HG02623 (cell line): Measurements from ENCODE around the gene NDUFV1.
"Not testable (repeated sequence)": the region's sequence is repeated elsewhere in the genome, so short reads cannot be mapped to it uniquely, and the experiment has no call there.

Experiments used
- ATAC-seq: cut with Tn5 transposase; IDR thresholded peaks from one replicate; pipeline ENCODE4 v1.9.1; 2021; ENCODE audit warnings: moderate library complexity; ENCODE audit not compliant: unreplicated experiment

NDUFV1 gene

DNA sequence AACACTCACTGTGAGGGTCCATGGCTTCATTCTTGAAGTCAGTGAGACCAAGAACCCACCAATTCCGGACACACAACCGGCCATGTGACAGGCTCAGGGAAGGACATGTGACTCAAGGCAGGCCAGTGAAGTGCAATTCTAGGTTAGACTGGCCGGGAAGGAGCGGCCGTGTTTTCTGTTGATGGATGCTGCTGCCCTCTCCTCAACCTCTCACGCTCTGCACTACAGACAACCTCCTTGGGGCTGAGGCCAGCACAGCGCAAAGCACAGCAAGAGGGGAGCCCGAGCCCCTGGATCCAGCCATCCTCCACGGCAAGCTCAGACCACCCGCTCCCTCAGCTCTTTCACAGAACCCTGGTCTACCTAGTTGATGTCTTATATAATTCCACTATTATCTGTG lies 20.2 kb downstream of the NDUFV1 start:
- no peak for ATAC-seq

DNA sequence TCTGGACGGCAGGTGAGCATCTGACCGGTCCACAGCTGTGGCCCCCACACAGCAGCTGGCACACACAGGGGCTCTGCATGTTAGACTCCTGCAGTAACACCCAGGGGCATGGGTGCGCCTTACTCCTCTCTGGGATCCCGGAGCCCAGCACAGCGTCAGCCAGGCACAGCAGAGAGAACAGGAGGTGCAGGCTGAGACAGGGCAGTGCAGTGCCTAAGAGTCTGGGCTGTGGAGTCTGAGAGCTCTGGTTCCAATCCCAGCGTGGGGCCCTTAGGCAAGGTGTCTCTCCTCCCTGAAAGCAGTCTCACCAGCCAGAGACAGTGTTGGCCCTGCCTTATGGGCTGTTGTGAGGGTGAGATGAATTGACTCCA lies 20.7 kb downstream of the NDUFV1 start:
- ATAC-seq = no peak

DNA sequence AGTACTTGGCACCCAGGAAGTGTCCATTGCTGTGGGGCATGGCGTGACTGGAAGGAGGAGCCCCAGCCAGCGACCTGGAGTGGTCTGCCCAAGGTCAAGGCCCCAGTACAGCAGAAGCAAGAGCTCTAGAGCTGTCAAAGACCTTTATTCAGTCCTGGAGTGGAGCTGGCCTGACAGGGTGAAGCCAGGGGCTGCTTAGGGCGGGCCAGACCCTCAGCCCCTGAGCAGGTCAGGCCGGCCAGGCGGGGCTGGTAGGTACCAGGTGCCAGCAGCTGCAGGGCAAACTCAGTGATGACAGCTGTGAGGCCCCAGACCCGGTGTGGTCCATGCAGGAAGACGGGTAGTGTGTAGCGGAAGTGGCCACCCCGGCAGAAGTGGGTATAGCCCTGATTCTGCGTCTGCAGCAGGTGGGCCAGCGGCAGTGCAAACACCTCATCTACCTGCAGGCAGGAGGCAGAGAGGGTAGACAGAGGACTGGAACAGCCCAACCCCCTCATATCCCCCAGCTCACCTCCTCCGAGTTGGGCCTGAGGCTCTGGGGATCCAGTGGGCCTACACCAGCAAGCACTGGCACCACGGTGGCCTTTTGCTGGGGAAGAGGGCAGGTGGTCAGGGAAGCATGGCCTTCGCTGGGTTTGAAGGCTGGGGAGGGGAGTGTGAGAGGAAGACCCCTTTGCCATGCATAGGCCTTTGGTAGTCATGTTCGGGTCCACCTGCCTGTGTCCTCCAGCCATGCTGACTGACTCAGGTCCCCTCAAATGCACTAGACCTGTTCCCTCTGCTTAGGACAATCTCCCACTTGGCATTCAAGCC lies 21.3 kb downstream of the NDUFV1 start:
- ATAC-seq = no peak

DNA sequence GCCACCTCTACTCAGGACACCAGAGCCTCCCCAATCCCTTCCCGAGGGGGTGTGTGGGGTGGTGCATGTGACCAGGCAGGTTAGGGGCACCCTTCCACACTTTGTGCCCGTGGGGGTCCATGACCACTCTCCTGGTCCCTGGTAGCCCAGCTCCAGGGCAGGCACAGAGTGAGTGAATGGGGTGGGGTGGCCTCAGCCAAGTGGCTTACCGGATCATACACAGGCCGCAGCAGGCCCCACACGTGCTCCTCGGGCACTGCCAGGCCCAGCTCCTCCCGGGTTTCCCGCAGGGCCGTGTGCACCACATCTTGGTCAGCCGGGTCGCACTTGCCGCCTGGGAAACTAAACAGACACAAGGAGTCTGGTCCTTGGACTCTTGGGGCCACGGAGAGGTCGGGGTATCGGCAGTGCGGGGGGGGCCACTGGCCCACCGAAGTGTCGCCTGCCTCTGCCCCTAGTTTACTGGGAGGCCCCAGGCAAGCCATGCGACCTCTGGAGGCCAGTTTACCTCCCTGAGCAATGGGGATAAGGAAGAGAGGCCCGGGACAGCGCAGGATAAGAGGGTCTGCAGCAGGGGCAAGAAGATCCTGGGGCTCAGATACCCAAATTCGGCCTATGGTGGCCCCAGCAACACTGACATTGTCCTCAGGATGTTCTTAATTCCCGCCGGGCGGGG lies 22.1 kb downstream of the NDUFV1 start:
- no peak for ATAC-seq

DNA sequence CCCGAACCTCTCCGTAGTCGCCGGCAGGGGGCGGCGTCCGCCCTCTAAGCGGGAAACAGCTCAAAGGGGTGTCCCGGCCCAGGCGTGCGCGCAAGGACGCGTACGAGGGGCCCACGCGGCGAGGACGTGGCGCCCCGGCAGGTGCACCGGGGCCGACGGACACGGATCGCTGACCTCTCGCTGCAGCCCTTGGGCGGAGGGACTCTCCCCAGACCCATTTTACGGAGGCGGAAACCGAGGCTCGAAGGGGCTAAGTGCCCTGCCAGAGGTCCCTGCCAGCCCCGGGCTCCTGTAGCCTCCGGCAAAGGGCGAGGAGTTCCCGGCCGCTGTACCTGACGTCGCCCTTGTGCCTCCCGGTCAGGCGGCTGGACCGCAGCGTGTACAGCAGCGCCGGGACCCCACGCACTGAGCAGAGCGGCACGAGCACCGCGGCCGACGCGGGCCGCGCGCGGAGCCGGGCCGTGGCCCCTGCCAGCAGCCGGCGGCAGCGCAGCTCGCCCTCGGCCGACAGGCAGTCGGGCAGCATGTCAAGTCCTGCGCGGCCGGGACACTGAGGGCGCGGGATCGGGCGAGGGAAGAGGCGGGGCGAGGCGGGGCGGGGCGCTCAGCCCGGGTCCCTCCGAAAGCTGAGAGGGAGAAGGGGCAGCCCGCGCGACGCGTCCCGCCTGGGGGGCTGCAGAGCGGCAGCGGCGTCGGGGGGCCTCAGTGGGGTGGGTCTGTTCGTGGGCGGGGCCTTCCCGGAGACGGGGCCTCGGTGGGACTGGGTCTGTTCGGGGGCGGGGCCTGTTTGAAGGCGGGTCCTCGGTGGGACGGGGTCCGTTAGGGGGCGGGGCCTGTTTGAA lies 22.9 kb downstream of the NDUFV1 start, which contains the start of gene NUDT8:
Gene NUDT8 (minus strand): TSS at position 552 of the 842 bp plus-strand sequence. CDS start 26 bp downstream, at position 526.
- ATAC-seq = peak; percentile 50

DNA sequence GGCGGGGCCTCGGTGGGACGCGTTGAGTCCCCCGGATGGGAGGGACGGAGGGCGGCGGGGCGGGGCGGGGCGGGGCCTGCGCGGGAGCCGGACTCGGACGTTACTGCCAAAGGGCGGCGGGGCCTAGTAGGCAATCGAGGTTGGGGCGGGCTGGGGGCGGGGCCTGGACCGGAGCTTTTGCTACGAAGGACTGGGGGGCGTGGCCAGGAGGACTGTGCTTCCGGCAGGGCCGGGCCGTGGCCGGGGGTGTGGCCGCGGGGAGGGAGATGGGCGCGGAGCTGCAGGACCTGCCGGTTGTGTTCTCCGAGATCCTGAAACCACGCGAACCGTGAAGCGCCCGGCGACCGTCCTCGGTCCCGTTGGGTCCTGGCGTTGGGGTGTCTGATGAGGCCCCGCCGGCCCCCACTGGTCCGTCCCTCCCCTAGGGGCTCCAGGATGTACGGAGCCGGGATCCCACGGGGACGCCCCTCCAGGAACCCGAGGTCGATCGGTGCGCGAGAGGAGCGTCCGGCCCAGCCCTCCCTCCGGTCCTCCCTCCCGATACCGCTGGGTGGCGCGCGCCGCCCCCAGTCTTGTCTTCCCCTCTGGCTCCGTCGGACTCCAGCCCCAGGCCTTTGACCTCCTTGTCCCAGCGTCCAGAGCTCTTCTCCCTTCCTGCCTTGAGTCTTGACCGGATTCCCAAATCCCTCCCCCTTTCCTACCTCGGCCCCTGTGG lies 23.6 kb downstream of the NDUFV1 start:
- peak; percentile 47 for ATAC-seq

DNA sequence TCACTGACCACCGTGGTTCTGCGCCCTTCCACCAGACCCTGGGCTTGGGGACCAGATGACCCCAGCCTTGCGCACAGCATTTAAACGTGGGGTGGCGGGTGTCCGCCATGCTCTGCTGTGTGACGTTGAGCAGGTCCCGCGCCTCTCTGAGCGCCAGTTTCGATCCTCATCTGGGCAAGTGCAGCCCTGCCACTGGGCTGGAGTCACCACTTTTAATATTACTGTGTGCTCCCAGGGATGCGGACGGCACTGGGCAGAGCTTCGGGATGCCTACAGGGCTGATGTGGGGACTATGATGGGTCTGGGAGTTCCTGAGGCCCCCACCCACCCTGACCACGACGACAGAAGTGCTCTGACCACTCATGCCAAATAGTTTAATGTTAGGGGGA lies 24.2 kb downstream of the NDUFV1 start:
- ATAC-seq = no peak

DNA sequence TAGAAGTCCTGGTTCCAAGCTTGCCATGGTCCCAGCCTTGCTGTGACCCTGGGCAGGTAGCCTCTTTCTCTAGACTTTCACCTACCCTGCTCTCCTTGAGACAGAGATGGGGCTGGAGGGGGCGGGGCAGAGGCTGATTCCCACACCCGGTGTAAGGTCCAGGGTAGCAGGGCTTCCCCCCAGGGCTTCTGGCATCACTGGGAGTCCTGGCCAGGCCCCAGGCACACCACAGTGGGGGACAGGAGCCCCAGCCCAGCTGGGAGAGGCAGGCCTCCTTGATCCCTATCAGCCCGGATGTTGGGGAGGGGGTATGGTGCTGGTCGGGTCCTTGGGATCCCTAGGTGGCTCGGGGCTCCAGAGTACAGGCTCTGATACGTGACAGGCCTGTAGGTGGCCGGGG lies 24.7 kb downstream of the NDUFV1 start:
- ATAC-seq = no peak

DNA sequence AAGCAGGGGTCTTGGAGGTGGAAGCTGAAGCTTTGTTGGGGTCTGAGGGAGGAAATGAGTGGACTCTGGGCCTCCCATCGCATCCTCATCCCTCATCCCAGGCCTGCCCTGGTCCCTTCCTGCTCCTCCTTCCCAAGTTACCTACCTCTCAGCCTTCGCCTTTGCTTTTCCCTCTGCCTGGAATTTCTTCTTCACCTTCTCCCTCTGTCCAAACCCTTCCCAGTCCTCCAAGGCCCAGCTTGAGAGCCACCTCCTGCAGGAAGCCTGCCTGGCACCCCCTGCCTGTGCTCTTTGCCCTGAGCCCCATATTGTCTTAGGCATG lies 25.1 kb downstream of the NDUFV1 start:
- no peak for ATAC-seq

DNA sequence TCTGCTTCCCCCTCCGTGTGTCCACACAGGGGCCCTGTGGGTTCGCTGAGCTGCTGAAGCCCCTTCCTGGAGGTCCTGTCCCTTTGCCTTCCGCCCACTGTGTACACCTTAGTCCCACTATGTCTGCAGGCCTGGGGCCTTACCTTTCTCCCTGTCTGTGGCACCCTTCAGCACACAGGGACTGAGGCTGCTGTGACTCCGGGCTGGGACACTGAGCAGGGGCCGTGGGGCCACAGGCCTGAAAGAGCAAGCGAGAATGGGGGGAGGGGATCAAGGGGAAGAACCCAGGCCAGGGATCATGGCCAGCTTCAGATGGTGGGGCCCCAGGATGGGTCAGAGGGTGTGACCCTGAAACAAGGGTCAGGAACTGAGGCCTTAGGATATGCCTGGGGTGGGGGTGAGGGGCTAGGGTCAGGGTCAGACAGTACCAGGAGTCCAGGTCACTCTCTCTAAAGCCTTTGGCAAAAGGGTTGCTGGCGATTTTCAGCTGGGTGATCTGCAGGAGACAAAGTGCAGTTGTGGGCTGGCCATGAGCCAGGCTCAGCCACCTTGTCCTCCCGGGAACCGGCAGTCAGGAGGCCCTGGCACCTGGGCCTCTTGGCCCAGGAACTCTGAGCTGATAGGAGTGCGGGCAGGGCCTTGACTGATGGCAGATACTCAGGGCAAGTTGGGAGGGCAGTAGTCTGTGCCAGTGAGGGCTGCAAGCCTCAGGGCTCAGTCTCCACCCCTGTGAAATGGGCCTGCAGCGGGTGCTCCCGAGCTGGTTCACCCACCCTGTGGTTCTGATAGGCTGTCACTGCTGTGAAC lies 25.6 kb downstream of the NDUFV1 start:
- no peak for ATAC-seq

DNA sequence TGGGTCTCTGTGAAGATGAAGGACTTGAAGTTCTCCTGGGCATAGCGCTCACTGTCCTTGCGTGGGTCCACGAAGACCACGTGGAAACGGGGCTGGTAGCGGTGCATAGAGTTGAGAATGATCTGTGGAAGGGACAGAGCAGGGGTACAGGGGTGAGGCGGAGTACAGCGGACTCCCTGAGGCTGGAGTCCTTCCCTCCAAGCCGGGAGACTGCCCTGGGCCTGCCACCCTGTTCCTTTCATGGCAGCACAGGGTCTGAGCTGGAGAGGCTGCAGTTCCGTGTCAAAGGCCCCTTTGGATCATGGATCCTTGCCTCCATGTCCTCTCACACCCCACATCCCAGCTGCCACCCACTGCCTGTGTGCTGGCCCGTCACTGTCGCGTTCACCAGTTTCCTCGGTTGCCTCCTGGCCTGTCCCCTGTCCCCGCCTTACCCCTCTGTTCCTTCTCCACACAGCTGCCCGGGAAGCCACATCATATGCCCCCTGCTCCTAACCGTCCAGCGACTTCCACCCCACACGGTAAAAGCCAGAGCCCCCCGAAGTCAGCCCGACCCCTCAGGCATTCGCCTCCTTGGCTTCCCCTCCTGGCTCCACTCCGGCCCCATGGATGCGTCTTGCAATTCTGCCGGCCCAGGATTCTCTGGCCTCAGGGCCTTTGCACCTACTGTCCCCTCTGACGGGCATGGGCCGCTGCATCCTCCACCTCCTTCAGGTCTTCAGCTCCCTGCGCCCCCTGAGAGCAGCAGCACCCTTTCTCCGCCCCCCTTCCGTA lies 26.4 kb downstream of the NDUFV1 start:
- ATAC-seq = no peak

DNA sequence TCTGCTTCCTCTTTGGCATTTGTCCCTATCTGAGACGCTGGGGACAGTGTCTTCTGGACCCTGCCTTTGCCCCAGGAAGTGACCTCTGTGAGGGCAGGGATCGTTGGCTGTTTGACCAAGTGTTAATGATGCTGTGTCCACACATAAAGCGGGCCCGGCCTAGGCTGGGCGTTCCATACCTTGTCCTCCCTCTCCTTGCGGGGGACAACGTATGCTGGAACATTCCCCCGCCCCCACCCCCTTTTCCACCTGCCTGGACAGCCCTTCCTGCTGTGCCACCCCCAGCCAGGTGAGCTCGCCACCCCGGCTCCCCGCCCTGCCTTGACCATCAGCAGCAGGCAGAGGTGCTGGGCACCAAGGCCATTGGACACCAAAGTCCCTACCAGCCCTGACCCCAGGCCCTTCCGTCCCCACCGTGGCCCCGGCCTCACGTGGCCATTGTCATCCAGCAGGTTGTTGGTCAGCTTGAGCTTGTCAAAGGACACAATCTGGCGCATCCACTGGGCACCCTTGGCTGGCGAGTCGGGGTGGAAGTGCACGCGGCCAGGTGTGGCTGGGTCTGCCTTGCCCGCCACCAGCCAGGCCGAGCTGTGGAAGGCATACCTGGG lies 27.1 kb downstream of the NDUFV1 start:
- ATAC-seq = no peak

DNA sequence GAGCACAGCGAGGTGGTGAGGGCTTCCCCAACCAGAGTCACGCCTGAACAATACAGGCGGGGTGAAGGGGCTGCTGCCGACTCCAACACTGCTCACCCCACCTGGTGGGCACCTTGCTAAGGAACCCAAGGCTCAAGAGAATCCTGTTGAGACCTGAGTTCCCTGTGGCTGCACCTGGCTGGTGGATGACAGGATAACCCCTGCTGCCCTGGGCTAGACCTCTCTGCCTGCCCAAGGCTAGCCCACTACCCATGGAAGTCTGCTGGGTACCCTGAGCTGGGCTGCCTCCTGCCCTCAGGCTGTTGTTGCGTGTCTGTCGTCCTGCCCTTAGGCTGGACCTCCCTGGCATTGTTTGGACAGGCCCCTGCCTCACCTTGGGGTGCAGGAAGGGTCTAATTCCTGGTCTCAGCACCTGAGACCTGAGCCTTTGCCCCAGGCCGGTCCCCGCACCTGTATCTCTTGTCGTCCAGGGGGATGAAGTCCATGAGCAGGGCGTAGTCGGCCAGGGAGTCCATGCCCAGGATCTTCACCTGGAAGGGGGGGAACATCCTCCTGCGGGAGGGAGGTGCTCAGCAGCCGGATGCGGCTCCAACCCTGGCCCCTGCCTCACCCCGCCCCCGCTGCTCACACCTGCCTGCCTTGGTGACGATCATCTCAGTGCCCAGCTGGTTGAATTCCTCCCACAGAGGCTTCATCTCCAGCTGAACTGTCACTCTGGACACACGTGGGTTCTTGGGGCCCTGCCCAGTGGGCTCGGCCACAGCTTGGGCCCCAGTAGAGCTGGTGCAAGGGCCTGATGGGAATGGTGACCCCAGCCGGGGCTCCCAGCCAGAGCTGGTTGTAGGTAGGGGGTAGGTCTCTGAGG lies 27.9 kb downstream of the NDUFV1 start:
- ATAC-seq = no peak

DNA sequence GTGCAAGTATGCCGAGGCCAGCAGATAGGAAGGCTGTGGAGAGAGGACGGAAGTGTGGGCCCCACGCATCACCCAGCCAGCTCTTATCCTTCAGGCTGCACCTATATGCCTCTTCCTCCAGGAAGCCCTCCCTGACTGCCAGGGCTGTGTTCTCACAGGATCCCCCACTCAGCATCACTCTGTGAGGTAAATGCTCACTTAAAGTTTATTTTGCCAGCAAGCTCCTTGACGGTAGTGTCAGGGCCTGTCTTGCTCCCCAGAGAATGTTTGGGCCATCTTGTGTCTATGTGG lies 28.4 kb downstream of the NDUFV1 start:
- ATAC-seq = no peak

DNA sequence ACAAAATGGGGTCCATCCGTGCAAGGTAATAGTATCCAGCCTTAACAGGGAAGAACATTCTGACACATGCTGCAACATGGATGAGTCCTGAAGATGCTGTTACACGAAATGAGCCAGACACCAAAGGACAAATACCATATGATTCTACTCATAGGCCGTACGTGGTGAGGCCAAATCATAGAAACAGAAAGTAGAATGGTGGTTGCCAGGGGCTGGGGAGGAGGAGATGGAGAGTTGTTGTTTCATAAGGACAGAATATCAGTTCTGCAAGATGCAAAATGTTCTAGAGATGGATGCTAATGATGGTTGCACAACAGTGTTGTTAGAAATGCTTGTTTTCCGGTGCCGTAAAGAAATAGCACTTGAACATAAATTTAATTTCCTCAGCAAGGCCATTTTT lies 30.2 kb downstream of the NDUFV1 start:
- no peak for ATAC-seq

DNA sequence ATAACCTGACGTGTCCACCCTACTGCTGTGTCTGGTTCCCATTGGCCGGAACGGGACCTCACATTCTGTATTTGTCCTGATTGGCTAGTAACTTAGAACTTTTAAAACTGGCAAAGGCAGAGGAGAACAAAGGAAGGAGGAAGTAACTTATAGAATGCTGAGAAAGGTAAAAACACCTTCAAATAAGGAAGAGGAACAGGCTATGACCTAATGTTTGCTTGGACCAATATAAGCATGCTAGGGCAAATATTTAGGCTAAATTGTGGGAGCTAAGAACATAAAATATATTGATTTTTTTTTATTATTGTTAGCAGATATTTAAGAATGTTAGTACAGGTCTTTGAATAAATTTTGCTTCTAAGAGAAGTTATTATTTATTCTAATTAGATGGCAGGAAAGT lies 30.7 kb downstream of the NDUFV1 start:
- ATAC-seq = not testable (repeated sequence)

DNA sequence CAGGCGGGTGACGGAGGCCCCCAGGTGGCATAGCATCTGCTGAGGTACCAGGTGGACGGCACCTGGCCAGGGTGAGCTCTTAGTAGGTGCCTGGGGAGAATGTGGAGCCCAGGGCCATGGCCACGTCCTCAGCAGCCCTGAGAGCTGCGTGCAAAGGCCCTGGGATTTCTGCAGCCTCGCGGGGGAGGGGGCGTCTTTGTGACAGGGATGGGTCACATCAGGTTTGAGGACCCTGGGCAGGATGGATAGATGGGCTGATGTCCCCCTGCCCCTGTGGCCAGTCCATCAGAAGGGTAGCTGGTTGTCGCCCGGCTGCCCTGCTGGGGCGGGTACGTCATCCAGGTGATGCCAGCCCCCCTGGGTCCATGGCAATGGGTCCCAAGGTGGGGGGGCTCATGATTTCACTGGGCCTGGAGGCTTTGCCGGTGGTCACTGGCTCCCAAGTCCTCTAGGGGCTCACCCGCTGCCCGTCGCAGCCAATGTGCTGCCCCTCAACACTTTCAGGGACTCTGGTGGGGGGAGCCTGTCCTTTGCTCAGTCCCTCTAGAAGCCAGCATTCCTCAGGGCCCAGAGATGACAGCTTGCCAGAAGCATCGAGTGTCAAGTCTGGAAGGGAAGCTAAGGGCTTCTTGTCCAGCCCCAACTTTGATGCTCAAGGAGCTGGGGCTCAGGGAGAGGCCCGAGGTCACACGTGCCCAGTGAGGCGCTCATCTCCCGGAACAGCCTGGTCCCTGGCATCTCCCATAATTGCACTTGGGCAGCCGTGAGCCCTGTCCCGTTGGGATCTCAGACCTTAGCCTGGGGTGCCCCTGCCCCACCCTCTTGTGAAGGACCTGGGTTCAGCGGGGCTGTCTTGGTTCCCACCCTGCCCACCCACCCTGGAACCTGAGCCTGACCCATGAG lies 32.0 kb downstream of the NDUFV1 start:
- ATAC-seq = no peak
